SH-SY5Y (cell line): ENCODE data around the gene DYNC2H1.

Source experiments
- GATA2 ChIP-seq: IDR thresholded peaks from 2 replicates; pipeline ENCODE4 v1.6.1; 2011; ENCODE audit warnings: mild to moderate bottlenecking, low read depth, low read length
- GATA3 ChIP-seq: IDR thresholded peaks from 2 replicates; pipeline ENCODE4 v1.6.1; 2011; ENCODE audit warnings: low read depth, mild to moderate bottlenecking, low read length, moderate library complexity

DNA sequence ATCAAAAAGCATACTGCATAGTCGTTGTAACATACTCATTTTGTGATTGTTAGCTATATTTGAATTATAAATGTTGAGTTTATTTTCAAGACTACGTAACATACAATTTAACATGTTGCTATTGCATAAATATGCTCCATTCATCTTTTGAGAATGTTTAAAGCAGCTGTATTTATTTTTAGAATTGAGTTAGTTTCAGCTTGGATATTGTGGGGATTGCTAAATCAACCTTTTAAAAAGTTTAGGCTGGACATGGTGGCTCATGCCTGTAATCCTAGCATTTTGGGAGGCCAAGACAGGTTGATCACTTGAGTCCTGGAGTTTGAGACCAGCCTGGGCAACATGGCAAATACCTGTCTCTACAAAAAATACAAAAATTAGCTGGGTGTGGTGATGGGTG, 288.1 kb downstream of the DYNC2H1 start:
- TF ChIP-seq GATA2 (no peak), GATA3 (no peak)
